Measurements from ENCODE around the gene ZNF140. TPM values are rescaled to one million over a fixed set of nuclear protein-coding genes. Genes with fewer than 3 reads are reported as not detected.
A peak's percentile ranks its signal among the peaks of the same experiment; 100 is the strongest.

The ZNF140 gene
- total RNA-seq, 1 donor from 2014 or later, result 43.8 TPM

DNA sequence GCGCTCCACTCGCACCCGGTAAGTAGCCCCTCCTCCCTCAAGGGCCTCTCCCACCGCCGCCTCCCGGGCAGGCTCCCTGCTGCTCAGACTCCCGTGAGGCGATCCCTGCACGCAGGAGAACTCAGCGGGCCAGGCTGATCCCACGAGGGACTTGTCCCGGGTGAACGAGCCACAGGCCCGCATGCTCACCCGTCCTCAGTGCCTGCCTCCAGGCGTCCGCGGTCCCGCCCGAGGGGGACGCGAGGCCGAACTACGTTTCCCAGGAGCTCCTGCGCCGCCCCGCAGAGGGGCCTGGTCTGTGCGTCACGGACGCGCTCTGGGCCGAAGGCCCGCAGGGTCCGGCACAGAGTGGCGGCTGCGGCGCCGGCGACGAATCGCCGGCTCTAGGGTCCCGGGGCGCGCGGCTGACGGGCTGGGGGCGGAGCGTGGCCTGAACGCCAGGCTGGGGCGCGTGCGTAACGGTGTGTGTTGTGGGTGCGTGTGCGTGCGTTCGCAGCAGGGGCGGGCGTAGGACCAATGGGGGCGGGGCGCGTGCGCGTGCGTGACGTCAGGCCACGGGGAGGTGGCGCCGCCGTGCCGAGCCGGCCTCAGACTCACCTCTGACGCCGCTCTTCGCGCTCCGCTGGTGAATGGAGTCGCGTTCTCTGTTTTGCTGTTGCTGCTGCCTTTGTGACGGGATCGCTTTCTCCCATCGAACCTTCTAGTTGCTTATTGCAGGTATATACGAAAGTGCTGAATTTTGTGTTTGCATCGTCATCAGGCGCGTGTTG, 49.5 kb downstream of the ZNF140 start, which contains the start of the genes ZNF10 and ZNF891:
Gene ZNF10 (plus strand): TSS at position 590 of the 770 bp plus-strand sequence. CDS start 13,866 bp downstream, outside the sequence.
Gene ZNF891 (minus strand): TSS at position 237 of the 770 bp plus-strand sequence. CDS start 8,356 bp downstream, outside the sequence.
- peak; percentile 99 for DNase-seq (ENCODE audit: low read depth in 2 of 2)

DNA sequence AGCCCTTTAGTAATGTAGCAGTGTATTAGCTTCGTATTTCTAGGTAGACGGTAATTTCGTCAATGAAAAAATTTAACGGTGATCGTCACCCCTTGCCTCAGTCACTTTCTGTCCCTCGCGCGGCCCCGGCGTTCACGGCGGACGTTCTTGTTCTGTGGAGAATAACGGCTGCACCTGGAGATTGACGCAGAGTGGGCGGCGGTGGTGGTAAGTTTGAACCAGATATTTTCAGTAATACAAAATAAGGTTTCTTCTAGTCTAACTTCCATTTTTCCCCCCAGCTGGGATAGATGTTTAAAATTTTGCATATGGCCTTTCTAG, 50.0 kb downstream of the ZNF140 start:
- DNase-seq (ENCODE audit: low read depth in 2 of 2), result no peak

DNA sequence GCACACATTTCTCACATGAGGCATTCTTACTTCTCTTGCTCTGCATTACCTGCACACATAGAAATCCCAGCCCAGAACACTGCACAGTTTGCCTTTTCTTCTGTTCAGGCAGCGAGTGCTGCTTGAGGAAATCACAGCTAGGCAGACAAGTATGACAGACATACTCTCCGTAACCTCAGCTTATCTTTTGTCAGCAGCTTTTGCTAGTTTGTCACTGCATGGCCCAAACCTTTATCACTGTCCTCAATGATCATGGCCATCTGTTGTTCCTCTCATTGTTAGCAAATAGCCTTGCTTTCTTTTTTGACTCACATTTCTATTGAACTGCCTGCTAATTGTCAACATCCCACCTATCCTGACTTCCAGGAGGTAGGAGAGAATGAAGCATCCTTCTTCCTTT, 55.0 kb downstream of the ZNF140 start:
- no peak for DNase-seq (ENCODE audit: low read depth in 2 of 2)

DNA sequence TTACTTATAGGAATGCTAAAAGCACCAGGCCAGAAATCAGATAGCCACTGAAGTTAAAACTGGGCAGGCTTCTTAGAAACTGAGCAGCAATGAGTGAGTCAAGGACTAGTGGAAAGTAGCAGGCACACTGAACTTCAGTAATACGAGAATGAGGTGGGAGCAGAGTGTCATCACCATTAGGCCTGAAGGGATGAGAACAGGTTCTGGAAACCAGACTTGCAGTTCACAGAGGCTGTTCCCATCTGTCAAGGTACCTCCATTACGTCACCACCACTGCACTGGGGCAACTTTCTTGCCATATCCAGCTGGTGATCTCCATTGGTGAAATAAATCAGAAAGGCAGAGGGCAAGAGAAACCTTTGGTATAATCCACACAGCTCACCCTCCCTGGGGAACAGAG, 65.3 kb downstream of the ZNF140 start:
- no peak for DNase-seq (ENCODE audit: low read depth in 2 of 2)

DNA sequence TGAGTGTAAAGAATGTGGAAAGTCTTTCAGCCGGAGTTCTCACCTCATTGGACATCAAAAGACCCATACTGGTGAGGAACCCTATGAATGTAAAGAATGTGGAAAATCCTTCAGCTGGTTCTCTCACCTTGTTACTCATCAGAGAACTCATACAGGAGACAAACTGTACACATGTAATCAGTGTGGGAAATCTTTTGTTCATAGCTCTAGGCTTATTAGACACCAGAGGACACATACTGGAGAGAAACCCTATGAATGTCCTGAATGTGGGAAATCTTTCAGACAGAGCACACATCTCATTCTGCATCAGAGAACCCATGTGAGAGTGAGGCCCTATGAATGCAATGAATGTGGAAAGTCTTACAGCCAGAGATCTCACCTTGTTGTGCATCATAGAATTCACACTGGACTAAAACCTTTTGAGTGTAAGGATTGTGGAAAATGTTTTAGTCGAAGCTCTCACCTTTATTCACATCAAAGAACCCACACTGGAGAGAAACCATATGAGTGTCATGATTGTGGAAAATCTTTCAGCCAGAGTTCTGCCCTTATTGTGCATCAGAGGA, 75.5 kb downstream of the ZNF140 start:
- DNase-seq (ENCODE audit: low read depth in 2 of 2), result no peak

Other genes with a start within 250 kb of the ZNF140 start
- 31.4 and 35.7 TPM in 2 replicates for gene CHFR, start 193.3 kb upstream of the ZNF140 start, total RNA-seq
- 2.4 and 3.8 TPM in 2 replicates for gene ZNF605, start 124.6 kb upstream of the ZNF140 start, total RNA-seq
- gene ZNF26, start 94.6 kb upstream of the ZNF140 start, total RNA-seq, result 4.6 and 9.9 TPM in 2 replicates
- 12.9 and 23.4 TPM in 2 replicates for gene ZNF84, start 43.4 kb upstream of the ZNF140 start, total RNA-seq
- 0.22 and 0.60 TPM in 2 replicates for gene ZNF891, start 49.4 kb downstream of the ZNF140 start, total RNA-seq
- 4.8 and 8.5 TPM in 2 replicates for gene ZNF10, start 49.7 kb downstream of the ZNF140 start, total RNA-seq
- gene ZNF268, start 100.6 kb downstream of the ZNF140 start, total RNA-seq, result 22.2 and 31.5 TPM in 2 replicates
- gene ANHX, start 155.0 kb downstream of the ZNF140 start, total RNA-seq, result not detected in 2 replicates